T-helper 1 cell treated with Interleukin-12 subunit alpha and Interleukin-12 subunit beta and Interleukin-4 antibody, amounts not matched to agents 30 ng/mL and 1 ng/mL, for 36 hours (primary cell): ENCODE results near the gene FOXL2. TPM values are rescaled to one million over a fixed set of nuclear protein-coding genes. Genes with fewer than 3 reads are reported as not detected.

ENCODE experiments used
- intact Hi-C: fragments of 100-400 bp; cut with micrococcal nuclease; formaldehyde crosslinking; loops from one replicate; pipeline ENCODE4 v1.15.1; 2024
- total RNA-seq: library from RNA; stranded (reverse); gene quantifications from 2 replicates; pipeline ENCODE4 v1.2.3, GENCODE V29; 2022

The FOXL2 gene
- total RNA-seq, 1 donor from 2014 or later: not detected

- intact Hi-C loops: no loop called here
These were observed 48.2 kb downstream of the FOXL2 start for GRCh38 chr3:138898708-138899107.

GRCh38 chr3:138898301-138898700 lies 48.6 kb downstream of the FOXL2 start:
- intact Hi-C loops: no loop called here

Other genes starting within 250 kb of the FOXL2 start
- gene PIK3CB, start 112.2 kb downstream of the FOXL2 start, total RNA-seq: 21.0 and 23.7 TPM in 2 replicates
- not detected in 2 replicates for gene FOXL2NB, start 80 bp upstream of the FOXL2 start, total RNA-seq
- not detected in 2 replicates for gene PRR23A, start 59.1 kb upstream of the FOXL2 start, total RNA-seq
- not detected in 2 replicates for gene PRR23B, start 73.8 kb upstream of the FOXL2 start, total RNA-seq
- not detected in 2 replicates for gene PRR23C, start 97.8 kb upstream of the FOXL2 start, total RNA-seq